ENCODE results near the gene PTPRZ1.

The PTPRZ1 gene

DNA sequence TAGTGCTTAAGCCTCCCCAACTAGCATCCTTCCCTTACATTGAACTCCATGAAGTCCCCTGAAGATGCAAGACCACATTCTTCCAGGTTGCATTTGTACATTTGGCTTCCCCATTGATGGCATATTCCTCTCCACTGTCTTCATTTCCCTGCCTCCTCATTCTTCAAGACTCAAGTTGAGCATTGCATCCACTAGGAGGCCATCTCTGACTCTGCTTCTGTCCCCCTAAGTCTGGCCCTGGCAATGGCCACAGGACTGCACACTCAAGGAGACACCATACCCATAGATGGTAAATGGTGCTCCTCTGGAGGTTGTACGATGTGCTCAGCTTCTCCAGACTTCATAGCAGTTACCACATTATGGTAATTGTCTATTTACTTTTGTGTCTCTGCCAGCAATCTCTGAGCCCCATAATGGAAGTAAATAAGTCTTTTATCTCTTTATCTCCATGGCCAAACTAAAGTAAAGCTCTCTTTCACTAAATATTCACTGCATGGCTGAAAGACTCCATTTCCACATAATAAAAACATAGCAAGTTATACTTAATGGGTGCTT is 112.6 kb downstream of the PTPRZ1 start:
- Histone ChIP-seq H3K4me3 (replicated peaks; ENCODE audit: low read depth, low read length) (no peak overlapping the region), H3K27me3 (replicated peaks; ENCODE audit: control insufficient read depth, insufficient read depth, low read length) (no peaks in the 10 kb centered on the region), H3K36me3 (ENCODE audit: control insufficient read depth, insufficient read depth, low read length) (no peaks in the 10 kb centered on the region)
- no peak for DNase-seq (ENCODE audit: extremely low read depth, insufficient read length)
- TF ChIP-seq, protein P1, sequence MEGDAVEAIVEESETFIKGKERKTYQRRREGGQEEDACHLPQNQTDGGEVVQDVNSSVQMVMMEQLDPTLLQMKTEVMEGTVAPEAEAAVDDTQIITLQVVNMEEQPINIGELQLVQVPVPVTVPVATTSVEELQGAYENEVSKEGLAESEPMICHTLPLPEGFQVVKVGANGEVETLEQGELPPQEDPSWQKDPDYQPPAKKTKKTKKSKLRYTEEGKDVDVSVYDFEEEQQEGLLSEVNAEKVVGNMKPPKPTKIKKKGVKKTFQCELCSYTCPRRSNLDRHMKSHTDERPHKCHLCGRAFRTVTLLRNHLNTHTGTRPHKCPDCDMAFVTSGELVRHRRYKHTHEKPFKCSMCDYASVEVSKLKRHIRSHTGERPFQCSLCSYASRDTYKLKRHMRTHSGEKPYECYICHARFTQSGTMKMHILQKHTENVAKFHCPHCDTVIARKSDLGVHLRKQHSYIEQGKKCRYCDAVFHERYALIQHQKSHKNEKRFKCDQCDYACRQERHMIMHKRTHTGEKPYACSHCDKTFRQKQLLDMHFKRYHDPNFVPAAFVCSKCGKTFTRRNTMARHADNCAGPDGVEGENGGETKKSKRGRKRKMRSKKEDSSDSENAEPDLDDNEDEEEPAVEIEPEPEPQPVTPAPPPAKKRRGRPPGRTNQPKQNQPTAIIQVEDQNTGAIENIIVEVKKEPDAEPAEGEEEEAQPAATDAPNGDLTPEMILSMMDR (IDR thresholded peaks at IDR 0.05; ENCODE audit: insufficient read depth, low read length, poor library complexity, severe bottlenecking) = no peak

DNA sequence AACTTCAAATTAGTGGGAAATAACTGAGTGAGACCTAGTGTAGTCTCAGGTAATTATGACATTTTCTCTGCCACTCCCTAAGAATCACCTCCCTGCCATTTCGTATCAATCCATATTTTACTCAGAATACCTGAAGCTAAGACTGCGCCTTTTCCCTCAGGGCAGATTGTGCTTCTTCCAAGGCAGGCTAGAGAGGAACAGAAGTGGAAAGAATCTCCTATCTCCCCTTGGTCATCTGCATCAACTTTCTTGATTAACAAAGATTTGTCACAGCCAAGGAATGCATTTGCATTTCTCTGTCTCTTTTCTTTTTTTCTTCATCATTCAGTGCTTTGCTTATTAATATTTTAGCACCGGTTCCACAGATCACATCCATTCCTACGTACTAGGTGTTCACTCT is 119.1 kb downstream of the PTPRZ1 start:
- TF ChIP-seq, protein P1 (IDR thresholded peaks at IDR 0.05; ENCODE audit: insufficient read depth, low read length, poor library complexity, severe bottlenecking) = no peak
- DNase-seq (ENCODE audit: extremely low read depth, insufficient read length) = no peak
- Histone ChIP-seq H3K36me3 (ENCODE audit: control insufficient read depth, insufficient read depth, low read length) (no peaks in the 10 kb centered on the region), H3K27me3 (replicated peaks; ENCODE audit: control insufficient read depth, insufficient read depth, low read length) (no peaks in the 10 kb centered on the region), H3K4me3 (replicated peaks; ENCODE audit: low read depth, low read length) (no peak overlapping the region)

DNA sequence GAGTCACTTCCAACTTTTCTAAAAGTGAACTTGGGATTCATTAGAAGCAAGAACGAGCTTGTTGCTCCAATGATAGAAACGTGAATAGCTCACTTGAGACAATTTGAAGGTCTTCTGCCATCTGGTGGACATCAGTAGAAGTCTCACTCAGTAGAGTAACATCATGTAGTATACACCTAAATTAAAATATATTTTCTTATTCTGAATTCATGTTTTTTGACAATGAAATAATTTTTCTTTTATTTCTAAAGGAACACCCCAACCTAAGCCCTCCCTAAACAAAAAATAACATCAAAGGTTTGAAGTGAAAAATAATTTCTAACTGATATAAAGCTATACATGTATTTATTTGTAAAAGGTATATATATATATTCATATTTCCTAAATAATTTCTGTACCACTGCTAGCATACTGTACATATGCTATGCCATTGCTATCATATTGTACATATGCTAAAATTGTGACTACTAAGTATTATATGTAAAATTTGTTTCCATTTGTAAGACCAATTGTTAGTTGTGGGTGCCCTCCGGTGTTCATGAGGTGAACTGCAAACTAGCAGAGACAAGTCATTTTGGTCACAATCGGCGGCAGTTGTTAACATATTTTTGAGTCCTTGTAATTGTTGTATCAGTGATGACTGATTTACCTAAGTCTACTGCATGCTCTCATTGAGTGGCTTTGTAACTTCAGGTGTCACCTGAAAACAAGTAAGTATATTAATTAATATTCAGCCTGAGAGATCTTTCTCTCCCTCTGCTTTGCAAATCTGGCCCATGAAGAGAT is 121.9 kb downstream of the PTPRZ1 start:
- Histone ChIP-seq H3K36me3 (ENCODE audit: control insufficient read depth, insufficient read depth, low read length) (no peaks in the 10 kb centered on the region), H3K27me3 (replicated peaks; ENCODE audit: control insufficient read depth, insufficient read depth, low read length) (no peaks in the 10 kb centered on the region), H3K4me3 (replicated peaks; ENCODE audit: low read depth, low read length) (no peak overlapping the region)
- TF ChIP-seq, protein P1 (IDR thresholded peaks at IDR 0.05; ENCODE audit: insufficient read depth, low read length, poor library complexity, severe bottlenecking) = peak; percentile 77
- DNase-seq (ENCODE audit: extremely low read depth, insufficient read length) = peak; percentile 33

DNA sequence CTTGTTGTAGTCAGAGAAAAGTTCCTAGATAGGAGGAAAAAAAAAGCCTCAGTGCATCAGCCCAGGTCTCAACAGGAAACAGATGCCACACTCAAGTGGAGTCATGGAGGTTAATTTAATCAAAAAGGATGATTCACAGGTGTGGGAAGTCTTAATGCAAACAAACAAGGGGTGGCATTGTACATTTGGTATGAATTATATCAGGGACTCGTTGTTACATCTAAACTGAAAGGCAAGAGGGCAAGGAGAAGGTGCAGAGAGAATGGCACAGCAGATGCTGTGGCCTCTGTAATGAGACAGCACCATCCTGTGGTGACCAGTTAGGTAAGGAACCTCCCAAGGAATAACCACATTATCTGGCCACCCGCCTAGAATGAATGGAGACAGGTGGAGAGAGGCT is 133.7 kb downstream of the PTPRZ1 start:
- TF ChIP-seq, protein P1 (IDR thresholded peaks at IDR 0.05; ENCODE audit: insufficient read depth, low read length, poor library complexity, severe bottlenecking) = no peak
- DNase-seq (ENCODE audit: extremely low read depth, insufficient read length) = no peak

DNA sequence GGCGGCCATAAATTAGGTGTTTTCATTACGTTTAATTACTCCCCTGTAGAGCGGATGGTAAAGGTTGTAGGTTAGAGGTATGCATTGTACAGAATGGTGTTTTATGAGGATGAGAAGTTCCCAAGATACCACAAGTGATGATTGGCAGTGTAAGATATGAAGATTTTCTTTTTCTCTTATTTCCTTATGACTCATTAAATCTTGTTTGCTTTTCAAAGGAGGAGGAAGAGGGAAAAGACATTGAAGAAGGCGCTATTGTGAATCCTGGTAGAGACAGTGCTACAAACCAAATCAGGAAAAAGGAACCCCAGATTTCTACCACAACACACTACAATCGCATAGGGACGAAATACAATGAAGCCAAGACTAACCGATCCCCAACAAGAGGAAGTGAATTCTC is 137.2 kb downstream of the PTPRZ1 start:
- TF ChIP-seq, protein P1 (IDR thresholded peaks at IDR 0.05; ENCODE audit: insufficient read depth, low read length, poor library complexity, severe bottlenecking) = no peak
- Histone ChIP-seq H3K27me3 (replicated peaks; ENCODE audit: control insufficient read depth, insufficient read depth, low read length) (no peaks in the 10 kb centered on the region; the same call in 1 of the 2 replicates), H3K4me3 (replicated peaks; ENCODE audit: low read depth, low read length) (no peak overlapping the region), H3K36me3 (ENCODE audit: control insufficient read depth, insufficient read depth, low read length) (no peaks in the 10 kb centered on the region)
- no peak for DNase-seq (ENCODE audit: extremely low read depth, insufficient read length)

More for the DNA sequence above, 133.7 kb downstream of the PTPRZ1 start:
- H3K36me3 ChIP-seq (ENCODE audit: control insufficient read depth, insufficient read depth, low read length) = no peaks in the 10 kb centered on the region
- no peaks in the 10 kb centered on the region for H3K27me3 ChIP-seq (replicated peaks; ENCODE audit: control insufficient read depth, insufficient read depth, low read length)
- no peak overlapping the region for H3K4me3 ChIP-seq (replicated peaks; ENCODE audit: low read depth, low read length)
